WERI-Rb-1 (cell line): ENCODE results near the gene JPH2.

ENCODE experiments used
- DNase-seq: peaks from one replicate; pipeline ENCODE4 v3.0.0-alpha.2; 2020
- H3K27ac ChIP-seq: fragments of 250-450 bp; sonication (Bioruptor Pico); 2 replicates; pipeline ENCODE4 v1.5.1; 2020; ENCODE audit warnings: mild to moderate bottlenecking, moderate library complexity
- H3K27me3 ChIP-seq: fragments of 250-450 bp; sonication (Bioruptor Pico); 2 replicates; pipeline ENCODE4 v1.5.1; 2021; ENCODE audit warnings: mild to moderate bottlenecking, low read depth, moderate library complexity; ENCODE audit not compliant: insufficient read depth, severe bottlenecking
- H3K36me3 ChIP-seq: fragments of 250-450 bp; sonication (Bioruptor Pico); 2 replicates; pipeline ENCODE4 v1.5.1; 2020; ENCODE audit warnings: mild to moderate bottlenecking, moderate library complexity
- H3K4me3 ChIP-seq: 2 replicates; pipeline ENCODE4 v1.5.1; 2011; ENCODE audit warnings: low read depth, mild to moderate bottlenecking, control low read depth, low read length
- H3K9me3 ChIP-seq: fragments of 250-450 bp; sonication (Bioruptor Pico); 2 replicates; pipeline ENCODE4 v1.5.1; 2021; ENCODE audit warnings: mild to moderate bottlenecking, moderate library complexity; ENCODE audit not compliant: severe bottlenecking
- CTCF ChIP-seq: IDR thresholded peaks from 2 replicates; pipeline ENCODE4 v1.5.1; 2011; ENCODE audit warnings: low read depth, mild to moderate bottlenecking, control low read depth, inconsistent platforms, low read length

Gene JPH2

GRCh38 chr20:44073675-44074071 is 113.3 kb downstream of the JPH2 start:
- H3K27ac ChIP-seq: no peak overlapping the region
- H3K27me3 ChIP-seq: peaks cover 63% of the 10 kb centered on the region
- no peaks in the 10 kb centered on the region for H3K36me3 ChIP-seq
- TF ChIP-seq CTCF: no peak
- no peaks in the 10 kb centered on the region for H3K9me3 ChIP-seq
- DNase-seq: no peak
- H3K4me3 ChIP-seq: no peak overlapping the region

GRCh38 chr20:44073011-44073674 is 113.8 kb downstream of the JPH2 start:
- H3K27me3 ChIP-seq: peaks cover 65% of the 10 kb centered on the region
- H3K27ac ChIP-seq: no peak overlapping the region
- TF ChIP-seq CTCF: no peak
- no peak for DNase-seq
- no peaks in the 10 kb centered on the region for H3K9me3 ChIP-seq
- no peak overlapping the region for H3K4me3 ChIP-seq
- no peaks in the 10 kb centered on the region for H3K36me3 ChIP-seq

- Histone ChIP-seq H3K36me3 (no peaks in the 10 kb centered on the region), H3K27me3 (peaks cover 72% of the 10 kb centered on the region), H3K4me3 (no peak overlapping the region), H3K27ac (no peak overlapping the region), H3K9me3 (no peaks in the 10 kb centered on the region)
- no peak for TF ChIP-seq CTCF
- DNase-seq: no peak
Measured at GRCh38 chr20:44072384-44072783, 114.6 kb downstream of the JPH2 start.

GRCh38 chr20:44071526-44072111 is 115.4 kb downstream of the JPH2 start:
- no peak for TF ChIP-seq CTCF
- no peak for DNase-seq
- Histone ChIP-seq H3K27ac (no peak overlapping the region), H3K27me3 (peaks cover 78% of the 10 kb centered on the region), H3K4me3 (no peak overlapping the region), H3K36me3 (no peaks in the 10 kb centered on the region), H3K9me3 (no peaks in the 10 kb centered on the region)

GRCh38 chr20:44071057-44071456 is 115.9 kb downstream of the JPH2 start:
- no peaks in the 10 kb centered on the region for H3K9me3 ChIP-seq
- no peaks in the 10 kb centered on the region for H3K36me3 ChIP-seq
- TF ChIP-seq CTCF: no peak
- no peak overlapping the region for H3K4me3 ChIP-seq
- H3K27ac ChIP-seq: no peak overlapping the region
- peaks cover 84% of the 10 kb centered on the region for H3K27me3 ChIP-seq
- DNase-seq: no peak
